ENCODE results near the gene GALNT2.

GALNT2 gene

DNA sequence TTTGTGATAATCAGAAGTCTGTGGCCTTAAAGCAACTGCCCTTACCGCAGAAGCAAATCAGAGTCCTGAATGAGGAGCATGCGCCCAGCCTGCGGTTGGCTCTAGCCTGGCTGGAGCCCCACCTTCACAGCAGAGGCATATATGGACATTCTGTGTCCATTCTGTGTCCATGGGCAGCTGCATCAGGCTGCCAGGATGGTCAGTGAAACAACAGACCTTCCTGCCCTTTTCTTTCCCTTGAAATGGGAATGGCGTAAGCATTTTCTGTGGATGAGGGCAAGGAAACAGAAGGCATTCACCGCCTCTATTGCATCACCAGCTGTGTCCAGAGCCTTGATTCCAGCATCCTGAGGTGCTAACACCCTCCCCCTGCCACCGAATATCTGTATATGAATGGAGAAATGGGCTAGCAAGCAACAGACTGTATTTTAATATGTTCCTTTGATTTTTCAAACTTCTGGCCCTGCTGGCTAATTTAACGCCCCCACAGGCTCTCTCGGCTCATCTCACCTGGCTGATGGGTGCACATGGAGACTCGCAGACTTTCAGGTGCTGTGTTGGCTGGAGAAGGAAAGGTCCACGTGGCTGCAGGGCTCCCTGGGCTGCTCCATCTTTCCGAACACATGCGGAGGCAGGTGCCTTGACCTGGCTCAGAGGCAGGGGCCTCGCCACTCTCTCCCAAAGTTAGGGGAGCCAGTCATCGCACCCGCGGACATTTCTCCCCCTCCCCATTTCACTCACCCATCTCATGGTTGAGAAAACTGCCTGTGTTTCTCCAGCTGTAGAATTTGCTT is 159.2 kb downstream of the GALNT2 start:
- DNase-seq (ENCODE audit: low read depth in 2 of 2, low spot score in 1 of 2), result no peak

GRCh38 chr1:230226814-230227213 is 159.8 kb downstream of the GALNT2 start:
- DNase-seq (ENCODE audit: low read depth in 2 of 2, low spot score in 1 of 2), result no peak

- DNase-seq (ENCODE audit: low read depth in 2 of 2, low spot score in 1 of 2), result no peak
Observed at GRCh38 chr1:230228236-230228897, 161.3 kb downstream of the GALNT2 start.

GRCh38 chr1:230230273-230230672 is 163.2 kb downstream of the GALNT2 start:
- DNase-seq (ENCODE audit: low read depth in 2 of 2, low spot score in 1 of 2), result no peak

DNA sequence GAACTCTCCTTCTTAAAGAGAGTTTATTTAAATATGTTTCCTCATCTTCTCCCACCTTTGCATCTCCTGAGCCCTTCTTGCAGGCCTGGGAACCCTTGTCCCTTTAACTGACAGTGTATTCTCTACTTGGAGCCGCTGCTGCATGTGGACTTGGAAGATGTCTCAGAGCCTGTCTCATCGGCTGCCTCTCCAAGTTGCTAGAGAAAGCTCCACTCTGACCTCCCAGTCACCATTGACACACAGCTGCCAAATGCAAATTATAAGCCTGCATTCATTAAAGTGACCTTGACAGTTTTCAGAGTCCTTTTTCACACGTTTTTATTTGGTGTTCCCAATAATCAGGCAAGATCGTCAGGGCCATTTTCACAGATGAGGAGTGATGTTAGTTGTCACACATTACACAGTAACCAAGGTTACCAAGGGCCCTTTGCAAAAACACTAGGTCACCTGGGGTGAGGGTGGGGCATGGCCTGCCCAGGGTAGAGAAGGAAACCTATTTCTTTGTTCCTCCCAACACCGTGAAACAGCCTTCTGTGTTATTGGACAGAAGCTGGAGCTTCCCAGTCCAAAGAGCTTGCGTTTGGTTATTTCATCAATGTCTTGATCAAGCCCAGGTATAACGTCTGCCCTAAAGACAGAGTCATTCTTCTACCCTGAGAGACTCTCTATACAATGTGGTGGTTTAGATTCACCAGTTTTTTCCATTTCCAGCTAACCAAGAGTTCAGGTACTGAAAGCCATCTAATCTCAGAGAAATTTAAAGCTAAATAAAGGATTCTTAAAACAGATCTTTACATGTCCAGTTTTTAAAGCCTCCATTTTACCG is 164.1 kb downstream of the GALNT2 start:
- no peak for DNase-seq (ENCODE audit: low read depth in 2 of 2, low spot score in 1 of 2)

DNA sequence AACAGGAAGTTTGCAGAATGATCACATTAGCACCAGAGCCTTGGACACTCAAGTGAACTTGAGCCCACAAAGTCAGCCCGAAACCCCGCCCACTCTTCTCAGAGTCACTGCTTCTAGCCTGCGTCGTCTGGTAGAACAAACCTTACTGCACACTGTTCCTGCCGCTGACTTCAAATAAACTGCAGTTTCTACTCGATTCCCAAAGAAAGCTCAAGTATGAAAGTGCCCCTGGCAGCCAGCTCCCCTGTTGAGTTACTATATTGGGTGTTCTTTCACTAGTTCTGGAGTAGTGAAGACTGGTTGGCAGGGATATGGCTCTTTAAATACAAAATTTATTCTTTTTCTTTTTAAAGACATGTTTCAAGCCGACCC is 164.7 kb downstream of the GALNT2 start:
- DNase-seq (ENCODE audit: low read depth in 2 of 2, low spot score in 1 of 2), result no peak

DNA sequence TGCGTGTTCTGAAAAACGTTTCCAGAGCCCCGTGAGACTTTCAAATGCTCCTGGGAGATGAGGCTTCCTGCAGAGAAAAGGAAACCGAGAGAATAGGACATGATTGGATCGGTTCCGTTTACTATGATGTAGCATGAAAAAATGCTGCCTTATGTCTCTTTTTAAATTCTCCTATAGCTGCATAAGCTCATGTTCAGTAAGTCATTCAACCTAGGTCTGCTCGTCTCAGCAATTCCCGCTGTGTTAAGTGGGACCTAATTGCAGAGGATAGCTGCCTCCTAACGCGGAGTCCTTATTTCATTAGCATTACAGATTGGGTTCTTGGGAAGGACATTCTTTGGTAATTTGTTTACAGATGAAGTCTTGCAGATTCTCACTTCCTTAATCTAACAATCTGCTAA is 165.3 kb downstream of the GALNT2 start:
- DNase-seq (ENCODE audit: low read depth in 2 of 2, low spot score in 1 of 2), result no peak

- DNase-seq (ENCODE audit: low read depth in 2 of 2, low spot score in 1 of 2), result no peak
Observed at GRCh38 chr1:230233786-230234185, 166.7 kb downstream of the GALNT2 start.

GRCh38 chr1:230235876-230236275 is 168.8 kb downstream of the GALNT2 start:
- DNase-seq (ENCODE audit: low read depth in 2 of 2, low spot score in 1 of 2), result no peak

DNA sequence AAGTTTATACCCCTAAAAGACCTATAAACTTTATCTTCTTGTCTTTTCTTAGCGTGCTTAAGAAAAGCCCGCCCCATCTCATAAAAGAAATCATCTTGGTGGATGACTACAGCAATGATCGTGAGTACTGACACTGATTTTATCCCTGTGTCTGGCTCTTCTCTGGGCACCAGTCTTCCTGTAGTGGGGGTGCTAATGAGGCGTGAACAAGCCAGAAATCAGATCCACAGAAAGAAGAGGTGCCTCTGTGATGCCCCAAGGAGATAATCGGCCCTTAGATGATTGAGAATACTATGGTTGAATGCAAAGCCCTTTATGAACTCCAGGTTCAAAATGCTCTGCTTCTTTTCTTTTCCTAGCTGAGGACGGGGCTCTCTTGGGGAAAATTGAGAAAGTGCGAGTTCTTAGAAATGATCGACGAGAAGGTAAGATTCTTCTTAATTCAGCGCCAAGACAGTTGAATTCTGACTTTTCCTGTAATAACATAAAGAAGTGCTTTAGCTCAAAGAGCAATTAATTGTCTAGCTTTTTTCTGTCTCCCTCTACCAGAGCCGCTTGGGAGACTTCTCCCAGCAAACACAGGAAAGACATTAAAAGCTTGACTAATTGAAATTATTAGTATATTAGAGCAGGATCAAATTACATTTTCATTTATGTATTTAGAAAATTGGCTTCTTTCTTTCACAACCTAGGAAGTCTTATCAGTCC is 169.4 kb downstream of the GALNT2 start:
- DNase-seq (ENCODE audit: low read depth in 2 of 2, low spot score in 1 of 2), result no peak

DNA sequence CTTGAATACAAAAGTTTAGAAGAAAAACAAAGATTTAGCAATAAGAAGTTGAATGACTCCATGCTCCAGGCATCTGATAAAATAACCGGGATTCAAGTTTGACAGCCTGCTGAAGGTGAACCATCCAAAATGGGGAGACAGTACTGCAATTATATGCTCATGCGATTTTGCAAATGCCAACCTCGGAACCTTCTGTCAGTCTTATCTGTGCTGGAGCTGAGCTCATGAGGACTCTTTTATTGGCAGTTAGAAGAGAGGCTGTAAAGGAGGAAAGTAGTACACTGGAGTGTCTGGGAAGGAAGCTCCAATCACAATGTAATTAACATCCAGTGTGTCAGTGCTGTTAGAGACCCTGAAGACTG is 170.0 kb downstream of the GALNT2 start:
- DNase-seq (ENCODE audit: low read depth in 2 of 2, low spot score in 1 of 2), result no peak

GRCh38 chr1:230237805-230238204 is 170.8 kb downstream of the GALNT2 start:
- no peak for DNase-seq (ENCODE audit: low read depth in 2 of 2, low spot score in 1 of 2)

- DNase-seq (ENCODE audit: low read depth in 2 of 2, low spot score in 1 of 2), result no peak
Observed at GRCh38 chr1:230240446-230241086, 173.5 kb downstream of the GALNT2 start.

GRCh38 chr1:230242326-230242725 is 175.3 kb downstream of the GALNT2 start:
- no peak for DNase-seq (ENCODE audit: low read depth in 2 of 2, low spot score in 1 of 2)

- no peak for DNase-seq (ENCODE audit: low read depth in 2 of 2, low spot score in 1 of 2)
Observed at GRCh38 chr1:230243146-230243545, 176.1 kb downstream of the GALNT2 start.

DNA sequence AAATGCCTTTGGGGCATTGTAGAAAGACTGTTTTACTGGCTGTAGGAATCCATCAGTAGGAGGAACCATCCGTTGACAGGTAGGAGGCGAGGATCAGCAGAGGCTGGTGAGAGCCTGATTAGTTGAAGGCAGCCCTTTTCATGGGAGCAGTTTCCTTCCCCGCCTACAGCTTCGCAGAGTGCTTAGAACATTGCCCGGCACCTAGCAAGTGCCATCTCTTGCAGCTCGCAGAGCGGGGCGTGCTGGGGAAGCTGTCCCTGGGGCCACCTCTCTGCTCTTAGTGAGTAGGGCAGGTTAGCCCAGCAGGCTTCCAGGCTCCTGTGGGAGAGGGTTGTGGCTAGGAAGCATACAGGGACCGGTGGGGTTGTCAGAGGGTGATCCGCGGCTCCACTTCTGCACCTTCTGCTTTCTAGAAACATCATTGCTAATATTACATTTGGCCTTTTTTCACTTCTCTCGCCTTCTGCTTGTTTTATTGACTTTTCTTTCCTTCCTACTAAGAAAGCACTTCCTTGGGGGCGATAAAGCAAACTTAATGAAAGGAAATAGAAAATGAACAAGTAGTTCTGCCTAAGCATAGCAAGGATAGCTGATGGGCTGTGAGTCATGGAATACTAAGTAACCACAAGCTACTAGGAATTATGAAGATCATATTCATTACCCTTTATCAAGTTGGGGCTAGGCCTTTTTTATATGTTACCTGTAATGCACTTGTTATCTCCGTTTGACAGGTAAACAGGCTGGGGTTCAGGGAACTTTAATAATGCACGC is 176.7 kb downstream of the GALNT2 start:
- DNase-seq (ENCODE audit: low read depth in 2 of 2, low spot score in 1 of 2), result no peak

DNA sequence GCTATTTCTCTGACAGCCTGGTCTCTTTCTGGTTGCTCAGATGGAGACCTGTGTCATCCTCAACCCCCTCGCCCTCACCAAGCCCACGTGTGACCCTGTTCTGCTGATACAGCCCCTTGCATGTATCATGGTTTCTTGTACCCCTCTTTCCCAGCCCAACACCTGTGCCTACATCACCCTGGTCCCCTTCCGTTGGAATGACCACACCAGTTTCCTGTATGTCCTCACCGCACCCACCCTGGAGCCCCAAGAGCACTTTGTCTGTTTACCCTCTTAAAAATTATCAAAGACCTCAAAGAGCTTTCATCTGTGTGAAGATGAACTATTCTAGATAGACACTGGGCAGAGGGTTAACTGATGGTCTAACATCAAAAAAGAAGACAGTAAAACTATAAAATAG is 179.5 kb downstream of the GALNT2 start:
- DNase-seq (ENCODE audit: low read depth in 2 of 2, low spot score in 1 of 2), result no peak

DNA sequence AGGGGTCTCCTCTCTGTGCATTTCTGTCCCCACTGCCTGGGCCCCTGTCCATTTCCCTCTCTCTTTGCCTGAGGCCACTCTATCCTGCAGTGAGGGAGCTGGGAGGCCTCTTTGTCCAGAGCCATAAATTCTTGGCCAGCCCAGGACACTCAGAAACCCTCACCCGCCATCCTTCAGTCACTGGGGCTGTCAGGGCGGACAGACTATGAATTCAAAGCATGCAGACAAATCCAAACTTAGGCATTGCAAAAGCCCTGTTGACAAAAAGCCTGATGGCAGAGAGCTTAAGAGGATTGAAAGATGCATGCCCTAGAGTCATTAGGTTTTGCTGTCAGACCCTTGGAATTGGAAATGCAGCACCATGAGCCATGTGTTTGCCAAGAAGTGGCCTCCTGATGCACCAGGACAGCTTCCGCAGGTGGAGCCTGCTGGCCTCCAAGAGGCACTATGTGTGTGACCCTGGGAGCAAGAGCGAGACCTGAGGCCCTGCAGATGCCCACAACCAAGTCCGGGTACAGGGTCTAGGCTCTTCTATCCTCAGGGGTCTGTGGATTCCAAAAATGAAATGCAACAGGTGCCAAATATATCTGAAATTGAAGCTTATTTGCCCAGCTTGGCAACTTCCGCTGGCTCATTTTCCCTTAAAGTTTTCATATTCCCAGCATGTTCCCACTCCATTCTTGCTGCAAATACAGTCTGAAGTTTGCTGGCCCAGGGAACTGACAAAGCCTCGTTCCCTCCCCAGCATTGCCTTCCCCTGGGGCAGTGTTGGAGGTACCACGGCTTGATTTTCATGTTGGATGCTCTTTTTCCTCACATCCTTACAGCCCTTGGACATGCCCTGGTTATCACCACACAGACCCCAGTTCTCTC is 181.2 kb downstream of the GALNT2 start:
- no peak for DNase-seq (ENCODE audit: low read depth in 2 of 2, low spot score in 1 of 2)

DNA sequence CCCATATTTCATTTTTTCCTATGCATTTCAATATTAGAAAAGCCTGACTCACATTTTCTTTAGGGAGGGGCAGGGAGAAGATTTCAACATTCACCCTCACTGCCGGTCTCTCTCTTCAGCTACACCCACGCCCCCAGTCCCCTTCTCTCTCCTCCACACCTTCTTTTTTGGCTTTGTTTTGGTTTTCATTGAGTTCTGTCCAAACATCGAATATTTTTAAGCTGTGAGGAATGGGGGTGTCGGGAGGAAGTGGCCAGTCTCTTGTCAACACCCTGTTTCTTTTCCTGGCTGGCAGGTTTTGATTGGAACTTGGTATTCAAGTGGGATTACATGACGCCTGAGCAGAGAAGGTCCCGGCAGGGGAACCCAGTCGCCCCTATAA is 181.8 kb downstream of the GALNT2 start:
- no peak for DNase-seq (ENCODE audit: low read depth in 2 of 2, low spot score in 1 of 2)
